Mesendoderm (in vitro differentiated cells): ENCODE measurements around the gene CNTN5.
A peak's percentile ranks its signal among the peaks of the same experiment; 100 is the strongest.

ENCODE experiments used
- DNase-seq: peaks from one replicate; pipeline ENCODE4 v3.0.0; 2013
- H2AK5ac ChIP-seq: 2 replicates; pipeline ENCODE4 v1.6.1; 2013; ENCODE audit warnings: low read length, inconsistent platforms
- H2BK120ac ChIP-seq: 2 replicates; pipeline ENCODE4 v1.6.1; 2013; ENCODE audit warnings: low read depth, mild to moderate bottlenecking, low read length, moderate library complexity, mixed read lengths
- H2BK15ac ChIP-seq: replicated peaks from 2 replicates; pipeline ENCODE4 v1.6.1; 2013; ENCODE audit warnings: low read depth, mild to moderate bottlenecking, moderate library complexity
- H2BK5ac ChIP-seq: 2 replicates; pipeline ENCODE4 v1.6.1; 2013; ENCODE audit warnings: low read length, inconsistent platforms
- H3K18ac ChIP-seq: 2 replicates; pipeline ENCODE4 v1.6.1; 2013; ENCODE audit warnings: mild to moderate bottlenecking, low read length, mixed read lengths
- H3K23ac ChIP-seq: one replicate; pipeline ENCODE4 v1.6.1; 2013; ENCODE audit warnings: low read length
- H3K27ac ChIP-seq: 2 replicates; pipeline ENCODE4 v1.5.1; 2013; ENCODE audit warnings: low read depth, mild to moderate bottlenecking, inconsistent platforms, low read length, moderate library complexity
- H3K27me3 ChIP-seq: 2 replicates; pipeline ENCODE4 v1.6.1; 2013; ENCODE audit warnings: low read length, control low read depth, mild to moderate bottlenecking, inconsistent platforms; ENCODE audit not compliant: insufficient read depth, poor library complexity
- H3K36me3 ChIP-seq: 2 replicates; pipeline ENCODE4 v1.6.1; 2013; ENCODE audit warnings: low read length, inconsistent platforms; ENCODE audit not compliant: control insufficient read depth, insufficient read depth
- H3K4ac ChIP-seq: one replicate; pipeline ENCODE4 v1.6.1; 2013; ENCODE audit warnings: low read depth, mild to moderate bottlenecking, low read length, moderate library complexity
- H3K4me1 ChIP-seq: 2 replicates; pipeline ENCODE4 v1.6.1; 2013; ENCODE audit warnings: low read depth, low read length, inconsistent platforms; ENCODE audit not compliant: control insufficient read depth
- H3K4me2 ChIP-seq: 2 replicates; pipeline ENCODE4 v1.6.1; 2013; ENCODE audit warnings: low read length
- H3K4me3 ChIP-seq: 2 replicates; pipeline ENCODE4 v1.5.1; 2013; ENCODE audit warnings: mild to moderate bottlenecking, low read length
- H3K56ac ChIP-seq: one replicate; pipeline ENCODE4 v1.6.1; 2013; ENCODE audit warnings: low read length
- H3K79me1 ChIP-seq: 2 replicates; pipeline ENCODE4 v1.6.1; 2013; ENCODE audit warnings: low read length, inconsistent platforms
- H3K79me2 ChIP-seq: 2 replicates; pipeline ENCODE4 v1.6.1; 2013; ENCODE audit warnings: mild to moderate bottlenecking, low read length; ENCODE audit not compliant: control insufficient read depth, insufficient read depth
- H3K9ac ChIP-seq: 2 replicates; pipeline ENCODE4 v1.6.1; 2013; ENCODE audit warnings: low read length, inconsistent platforms
- H4K5ac ChIP-seq: one replicate; pipeline ENCODE4 v1.6.1; 2013; ENCODE audit warnings: low read length
- H4K8ac ChIP-seq: one replicate; pipeline ENCODE4 v1.6.1; 2013; ENCODE audit warnings: low read depth, mild to moderate bottlenecking, control low read depth, low read length, moderate library complexity
- WGBS: extraction: QIAGEN DNeasy Blood & Tissue Kit; methylation state at CpG from one replicate; pipeline ENCODE4 v1.1.7; 2013; ENCODE audit warnings: low lambda C conversion rate, missing lambda C conversion rate; ENCODE audit not compliant: insufficient coverage; ENCODE audit errors: extremely low coverage; 5-methylcytosine and 5-hydroxymethylcytosine counted together

The CNTN5 gene

GRCh38 chr11:99316776-99317520, 296.2 kb downstream of the CNTN5 start:
- no peak overlapping the region for H3K4ac ChIP-seq
- no peaks in the 10 kb centered on the region for H3K36me3 ChIP-seq
- H2BK5ac ChIP-seq, result no peak overlapping the region
- no peaks in the 10 kb centered on the region for H3K79me1 ChIP-seq
- no peak overlapping the region for H4K5ac ChIP-seq
- no peaks in the 10 kb centered on the region for H3K4me1 ChIP-seq
- WGBS, result no CpG with 5 or more reads among the region's 13 CpGs
- no peak overlapping the region for H3K4me2 ChIP-seq
- H3K9ac ChIP-seq, result no peak overlapping the region
- H2AK5ac ChIP-seq, result no peak overlapping the region
- no peak overlapping the region for H2BK120ac ChIP-seq
- no peak overlapping the region for H3K23ac ChIP-seq
- H3K4me3 ChIP-seq, result no peak overlapping the region
- no peaks in the 10 kb centered on the region for H3K79me2 ChIP-seq
- DNase-seq, result no peak
- H3K18ac ChIP-seq, result no peak overlapping the region
- H2BK15ac ChIP-seq, result no peak overlapping the region
- H4K8ac ChIP-seq, result no peak overlapping the region
- H3K56ac ChIP-seq, result no peak overlapping the region
- H3K27ac ChIP-seq, result no peak overlapping the region
- H3K27me3 ChIP-seq, result no peaks in the 10 kb centered on the region

GRCh38 chr11:99320769-99321290, 300.1 kb downstream of the CNTN5 start:
- no peak for DNase-seq

GRCh38 chr11:99325847-99326246, 305.1 kb downstream of the CNTN5 start:
- Histone ChIP-seq H3K36me3 (no peaks in the 10 kb centered on the region), H3K27ac (no peak overlapping the region), H3K4me3 (no peak overlapping the region)

More at GRCh38 chr11:99320769-99321290, 300.1 kb downstream of the CNTN5 start:
- no peak overlapping the region for H2BK5ac ChIP-seq
- H3K4ac ChIP-seq, result no peak overlapping the region
- H3K56ac ChIP-seq, result no peak overlapping the region
- H2BK120ac ChIP-seq, result no peak overlapping the region
- no peak overlapping the region for H4K5ac ChIP-seq
- H3K9ac ChIP-seq, result no peak overlapping the region
- H4K8ac ChIP-seq, result no peak overlapping the region
- no peaks in the 10 kb centered on the region for H3K79me2 ChIP-seq
- H3K18ac ChIP-seq, result no peak overlapping the region
- H3K4me1 ChIP-seq, result no peaks in the 10 kb centered on the region
- no peak overlapping the region for H3K4me2 ChIP-seq
- H3K4me3 ChIP-seq, result no peak overlapping the region
- H3K27ac ChIP-seq, result no peak overlapping the region
- no CpG with 5 or more reads among the region's 4 CpGs for WGBS
- H3K36me3 ChIP-seq, result no peaks in the 10 kb centered on the region
- no peak overlapping the region for H2AK5ac ChIP-seq
- H3K79me1 ChIP-seq, result no peaks in the 10 kb centered on the region
- H3K27me3 ChIP-seq, result no peaks in the 10 kb centered on the region
- no peak overlapping the region for H3K23ac ChIP-seq
- no peak overlapping the region for H2BK15ac ChIP-seq

GRCh38 chr11:99327066-99327465, 306.3 kb downstream of the CNTN5 start:
- no CpG with 5 or more reads among the region's 1 CpG for WGBS

More at GRCh38 chr11:99325847-99326246, 305.1 kb downstream of the CNTN5 start:
- Histone ChIP-seq H2AK5ac (no peak overlapping the region), H4K8ac (no peak overlapping the region), H2BK5ac (no peak overlapping the region), H3K18ac (no peak overlapping the region), H3K27me3 (no peaks in the 10 kb centered on the region), H4K5ac (no peak overlapping the region), H3K79me2 (no peaks in the 10 kb centered on the region), H3K56ac (no peak overlapping the region), H3K9ac (no peak overlapping the region), H3K4me2 (no peak overlapping the region), H3K4me1 (no peaks in the 10 kb centered on the region), H2BK120ac (no peak overlapping the region), H3K23ac (no peak overlapping the region), H3K4ac (no peak overlapping the region), H2BK15ac (no peak overlapping the region), H3K79me1 (no peaks in the 10 kb centered on the region)
- peak; percentile 20 for DNase-seq
- WGBS, result no CpG with 5 or more reads among the region's 8 CpGs

GRCh38 chr11:99327527-99327926, 306.8 kb downstream of the CNTN5 start:
- Histone ChIP-seq H2AK5ac (no peak overlapping the region), H3K4me1 (no peaks in the 10 kb centered on the region), H3K9ac (no peak overlapping the region), H3K36me3 (no peaks in the 10 kb centered on the region), H3K18ac (no peak overlapping the region), H3K4ac (no peak overlapping the region), H2BK5ac (no peak overlapping the region), H2BK15ac (no peak overlapping the region), H4K8ac (no peak overlapping the region), H3K27me3 (no peaks in the 10 kb centered on the region), H3K4me2 (no peak overlapping the region), H3K79me1 (no peaks in the 10 kb centered on the region), H2BK120ac (no peak overlapping the region), H3K79me2 (no peaks in the 10 kb centered on the region), H3K23ac (no peak overlapping the region), H3K4me3 (no peak overlapping the region), H3K56ac (no peak overlapping the region), H4K5ac (no peak overlapping the region), H3K27ac (no peak overlapping the region)
- DNase-seq, result no peak
- WGBS, result no CpG with 5 or more reads among the region's 3 CpGs

More at GRCh38 chr11:99327066-99327465, 306.3 kb downstream of the CNTN5 start:
- DNase-seq, result no peak
- Histone ChIP-seq H2BK120ac (no peak overlapping the region), H3K79me2 (no peaks in the 10 kb centered on the region), H3K9ac (no peak overlapping the region), H3K4ac (no peak overlapping the region), H3K56ac (no peak overlapping the region), H3K4me3 (no peak overlapping the region), H3K79me1 (no peaks in the 10 kb centered on the region), H3K27me3 (no peaks in the 10 kb centered on the region), H4K8ac (no peak overlapping the region), H3K4me1 (no peaks in the 10 kb centered on the region), H3K4me2 (no peak overlapping the region), H3K36me3 (no peaks in the 10 kb centered on the region), H2BK15ac (no peak overlapping the region), H3K18ac (no peak overlapping the region), H2AK5ac (no peak overlapping the region), H4K5ac (no peak overlapping the region), H2BK5ac (no peak overlapping the region), H3K27ac (no peak overlapping the region), H3K23ac (no peak overlapping the region)
